Measurements from ENCODE around the gene SURF6.

DNA sequence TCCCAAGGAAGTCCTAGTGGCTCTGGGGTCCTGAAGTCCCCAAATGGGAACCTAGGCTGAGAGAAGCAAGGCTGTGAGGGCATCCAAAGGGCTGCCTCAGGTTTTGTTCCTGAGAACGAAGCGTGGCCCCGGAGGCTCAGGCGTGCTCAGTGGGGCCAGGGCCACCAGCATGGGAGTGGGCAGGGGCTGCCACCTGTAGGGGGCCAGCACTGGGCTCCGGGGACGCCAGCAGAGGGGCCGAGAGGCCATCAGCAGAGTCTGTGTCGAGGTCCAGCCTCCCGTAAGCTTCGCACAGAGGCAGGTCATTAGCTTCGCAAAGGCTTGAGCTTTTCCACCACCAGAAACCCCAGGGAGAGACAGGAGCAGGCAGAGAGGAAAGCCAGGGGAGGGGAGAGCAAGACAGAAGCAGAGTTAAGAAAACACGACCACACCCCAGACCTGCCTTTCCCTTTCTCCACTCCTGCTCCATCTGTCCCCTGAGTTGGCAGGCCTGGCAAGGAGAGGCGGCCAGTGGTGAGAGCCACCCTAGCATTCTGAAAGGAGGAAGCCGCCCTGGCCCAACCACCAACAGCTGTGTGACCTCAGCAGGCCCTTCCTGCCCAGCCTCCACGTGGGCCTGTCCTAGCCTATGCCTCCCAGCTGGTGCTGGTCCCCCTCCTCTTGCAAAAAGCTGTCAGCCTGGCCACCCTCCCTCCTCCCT is 5.5 kb upstream of the SURF6 start:
- TF ChIP-seq, protein P1, sequence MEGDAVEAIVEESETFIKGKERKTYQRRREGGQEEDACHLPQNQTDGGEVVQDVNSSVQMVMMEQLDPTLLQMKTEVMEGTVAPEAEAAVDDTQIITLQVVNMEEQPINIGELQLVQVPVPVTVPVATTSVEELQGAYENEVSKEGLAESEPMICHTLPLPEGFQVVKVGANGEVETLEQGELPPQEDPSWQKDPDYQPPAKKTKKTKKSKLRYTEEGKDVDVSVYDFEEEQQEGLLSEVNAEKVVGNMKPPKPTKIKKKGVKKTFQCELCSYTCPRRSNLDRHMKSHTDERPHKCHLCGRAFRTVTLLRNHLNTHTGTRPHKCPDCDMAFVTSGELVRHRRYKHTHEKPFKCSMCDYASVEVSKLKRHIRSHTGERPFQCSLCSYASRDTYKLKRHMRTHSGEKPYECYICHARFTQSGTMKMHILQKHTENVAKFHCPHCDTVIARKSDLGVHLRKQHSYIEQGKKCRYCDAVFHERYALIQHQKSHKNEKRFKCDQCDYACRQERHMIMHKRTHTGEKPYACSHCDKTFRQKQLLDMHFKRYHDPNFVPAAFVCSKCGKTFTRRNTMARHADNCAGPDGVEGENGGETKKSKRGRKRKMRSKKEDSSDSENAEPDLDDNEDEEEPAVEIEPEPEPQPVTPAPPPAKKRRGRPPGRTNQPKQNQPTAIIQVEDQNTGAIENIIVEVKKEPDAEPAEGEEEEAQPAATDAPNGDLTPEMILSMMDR (IDR thresholded peaks at IDR 0.05) = no peak
- TF ChIP-seq POLR2A (IDR thresholded peaks at IDR 0.05) = peak in 1 of 3 donors; percentile 26

All from body of pancreas (tissue), 4 donors.